ENCODE results near the gene BPHL. TPM values are rescaled to one million over a fixed set of nuclear protein-coding genes. Genes with fewer than 3 reads are reported as not detected.

BPHL gene
- total RNA-seq, 1 donor from 2014 or later = 12.7 TPM

DNA sequence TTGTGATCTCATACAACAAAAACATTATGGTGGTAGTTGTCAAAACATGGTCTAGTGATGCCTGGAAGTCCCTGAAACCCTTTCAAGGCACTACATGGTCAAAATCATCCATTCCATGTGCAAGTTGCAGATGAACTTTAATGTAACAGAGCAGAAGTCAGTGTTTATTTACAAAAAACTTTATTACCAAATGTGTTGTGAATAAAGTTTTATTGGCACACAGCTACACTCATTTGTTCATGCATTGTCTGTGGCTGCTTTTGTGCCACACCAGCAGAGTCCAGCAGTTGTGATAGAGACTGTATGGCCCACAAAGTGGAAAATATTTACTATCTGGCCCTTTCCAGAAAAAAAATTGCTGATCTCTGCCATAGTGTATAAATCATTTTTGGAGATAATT, 82.2 kb downstream of the BPHL start:
- Histone ChIP-seq H3K27ac (no peak overlapping the region), H3K27me3 (ENCODE audit: low read depth) (no peaks in the 10 kb centered on the region), H3K9me3 (no peaks in the 10 kb centered on the region), H3K4me3 (no peak overlapping the region), H3K36me3 (no peaks in the 10 kb centered on the region), H3K4me1 (no peaks in the 10 kb centered on the region)
- DNase-seq (no peak), ATAC-seq (no peak)
- TF ChIP-seq, protein P1, sequence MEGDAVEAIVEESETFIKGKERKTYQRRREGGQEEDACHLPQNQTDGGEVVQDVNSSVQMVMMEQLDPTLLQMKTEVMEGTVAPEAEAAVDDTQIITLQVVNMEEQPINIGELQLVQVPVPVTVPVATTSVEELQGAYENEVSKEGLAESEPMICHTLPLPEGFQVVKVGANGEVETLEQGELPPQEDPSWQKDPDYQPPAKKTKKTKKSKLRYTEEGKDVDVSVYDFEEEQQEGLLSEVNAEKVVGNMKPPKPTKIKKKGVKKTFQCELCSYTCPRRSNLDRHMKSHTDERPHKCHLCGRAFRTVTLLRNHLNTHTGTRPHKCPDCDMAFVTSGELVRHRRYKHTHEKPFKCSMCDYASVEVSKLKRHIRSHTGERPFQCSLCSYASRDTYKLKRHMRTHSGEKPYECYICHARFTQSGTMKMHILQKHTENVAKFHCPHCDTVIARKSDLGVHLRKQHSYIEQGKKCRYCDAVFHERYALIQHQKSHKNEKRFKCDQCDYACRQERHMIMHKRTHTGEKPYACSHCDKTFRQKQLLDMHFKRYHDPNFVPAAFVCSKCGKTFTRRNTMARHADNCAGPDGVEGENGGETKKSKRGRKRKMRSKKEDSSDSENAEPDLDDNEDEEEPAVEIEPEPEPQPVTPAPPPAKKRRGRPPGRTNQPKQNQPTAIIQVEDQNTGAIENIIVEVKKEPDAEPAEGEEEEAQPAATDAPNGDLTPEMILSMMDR (IDR thresholded peaks at IDR 0.05) = no peak
- intact Hi-C loops (cut with DNase I) = no loop called here

DNA sequence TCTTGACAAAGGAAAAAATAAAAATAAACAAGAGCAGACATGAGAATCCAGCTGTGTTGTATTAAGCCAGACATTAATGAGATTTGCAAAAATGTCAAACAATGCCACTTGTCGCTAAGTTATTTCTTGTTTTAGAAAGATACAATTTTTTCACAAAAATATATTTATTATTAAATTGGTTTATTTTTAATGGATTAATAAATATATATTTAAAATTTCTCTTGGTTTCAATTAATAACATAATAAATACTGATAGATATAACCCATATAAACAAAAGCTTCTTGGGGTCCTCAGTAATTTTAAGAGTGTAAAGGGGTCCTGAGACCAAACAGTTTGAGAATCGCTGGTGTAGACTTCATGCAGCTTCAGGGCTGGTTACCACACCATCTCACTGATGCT, 82.9 kb downstream of the BPHL start:
- Histone ChIP-seq H3K27ac (no peak overlapping the region), H3K36me3 (no peaks in the 10 kb centered on the region), H3K4me1 (no peaks in the 10 kb centered on the region), H3K9me3 (no peaks in the 10 kb centered on the region), H3K27me3 (ENCODE audit: low read depth) (no peaks in the 10 kb centered on the region), H3K4me3 (no peak overlapping the region)
- TF ChIP-seq, protein P1 (IDR thresholded peaks at IDR 0.05) = no peak
- ATAC-seq (no peak), DNase-seq (no peak)
- intact Hi-C loops (cut with DNase I) = no loop called here

Other genes with a start within 250 kb of the BPHL start
- gene SERPINB9, start 215.4 kb upstream of the BPHL start, total RNA-seq = 12.8 TPM
- gene SERPINB6, start 147.1 kb upstream of the BPHL start, total RNA-seq = 160 TPM
- gene NQO2, start 118.8 kb upstream of the BPHL start, total RNA-seq = 22.4 TPM
- gene RIPK1, start 50.2 kb upstream of the BPHL start, total RNA-seq = 26.3 TPM
- gene TUBB2A, start 38.8 kb downstream of the BPHL start, total RNA-seq = 18.3 TPM
- gene TUBB2B, start 108.9 kb downstream of the BPHL start, total RNA-seq = 0.59 TPM
- 19.1 TPM for gene PSMG4, start 140.2 kb downstream of the BPHL start, total RNA-seq

Data from lower lobe of right lung (tissue), 2 donors.